Neuronal stem cell (in vitro differentiated cells): Measurements from ENCODE around the gene CC2D2B.
A peak's percentile ranks its signal among the peaks of the same experiment; 100 is the strongest.

Source experiments
- DNase-seq: peaks from one replicate; pipeline ENCODE4 v3.0.0-alpha.2; 2013; ENCODE audit warnings: low spot score
- H2AFZ ChIP-seq: one replicate; pipeline ENCODE4 v1.6.1; 2013; ENCODE audit warnings: mild to moderate bottlenecking, low read length, inconsistent platforms
- H2AK5ac ChIP-seq: 2 replicates; pipeline ENCODE4 v1.6.1; 2013; ENCODE audit warnings: low read depth, mild to moderate bottlenecking, inconsistent platforms, low read length, moderate library complexity, mixed read lengths
- H2BK120ac ChIP-seq: 2 replicates; pipeline ENCODE4 v1.6.1; 2013; ENCODE audit warnings: low read depth, mild to moderate bottlenecking, inconsistent platforms, low read length, moderate library complexity, mixed read lengths
- H2BK12ac ChIP-seq: one replicate; pipeline ENCODE4 v1.6.1; 2013; ENCODE audit warnings: low read length, inconsistent platforms
- H2BK15ac ChIP-seq: 2 replicates; pipeline ENCODE4 v1.6.1; 2013; ENCODE audit warnings: mild to moderate bottlenecking, low read length, inconsistent platforms, mixed read lengths
- H2BK5ac ChIP-seq: one replicate; pipeline ENCODE4 v1.6.1; 2013; ENCODE audit warnings: inconsistent platforms, mild to moderate bottlenecking, low read length, moderate library complexity
- H3K14ac ChIP-seq: one replicate; pipeline ENCODE4 v1.6.1; 2013; ENCODE audit warnings: low read length, inconsistent platforms
- H3K18ac ChIP-seq: 2 replicates; pipeline ENCODE4 v1.6.1; 2013; ENCODE audit warnings: low read length, inconsistent platforms
- H3K23ac ChIP-seq: 2 replicates; pipeline ENCODE4 v1.6.1; 2013; ENCODE audit warnings: low read depth, mild to moderate bottlenecking, mixed read lengths, low read length, inconsistent platforms; ENCODE audit not compliant: poor library complexity
- H3K27ac ChIP-seq: replicated peaks from 3 replicates; pipeline ENCODE4 v1.5.1; 2013; ENCODE audit warnings: low read length, inconsistent platforms
- H3K27me3 ChIP-seq, 3 experiments: 2 replicates each; pipeline ENCODE4 v1.6.1; 2013; ENCODE audit warnings: low read length in 3 of 3, mild to moderate bottlenecking in 2 of 3, inconsistent platforms in 1 of 3, low read depth in 1 of 3, mixed read lengths in 1 of 3, moderate library complexity in 1 of 3; ENCODE audit not compliant: control insufficient read depth in 3 of 3, insufficient read depth in 3 of 3
- H3K36me3 ChIP-seq, 2 donors: replicated peaks in 1 of 2; 2 replicates each; pipeline ENCODE4 v1.6.1; 2013; ENCODE audit warnings: low read length in 2 of 2; ENCODE audit not compliant: control insufficient read depth in 2 of 2, insufficient read depth in 2 of 2
- H3K4ac ChIP-seq: 2 replicates; pipeline ENCODE4 v1.6.1; 2013; ENCODE audit warnings: inconsistent platforms, mild to moderate bottlenecking, low read length, moderate library complexity
- H3K4me1 ChIP-seq, 2 donors: 1 replicate in 1 of 2; 2 replicates in 1 of 2; pipeline ENCODE4 v1.6.1; 2013; ENCODE audit warnings: low read length in 2 of 2, low read depth in 1 of 2; ENCODE audit not compliant: control insufficient read depth in 2 of 2, insufficient read depth in 1 of 2
- H3K4me2 ChIP-seq: one replicate; pipeline ENCODE4 v1.6.1; 2013; ENCODE audit warnings: mild to moderate bottlenecking, low read length, inconsistent platforms; ENCODE audit not compliant: insufficient read depth, poor library complexity, severe bottlenecking
- H3K4me3 ChIP-seq, 2 donors: 2 replicates each; pipeline ENCODE4 v1.5.1; 2013; ENCODE audit warnings: low read length in 2 of 2, mild to moderate bottlenecking in 2 of 2, inconsistent platforms in 1 of 2, moderate library complexity in 1 of 2
- H3K79me1 ChIP-seq: one replicate; pipeline ENCODE4 v1.6.1; 2013; ENCODE audit warnings: low read depth, mild to moderate bottlenecking, inconsistent platforms, low read length, moderate library complexity
- H3K9ac ChIP-seq: one replicate; pipeline ENCODE4 v1.6.1; 2013; ENCODE audit warnings: mild to moderate bottlenecking, low read depth, low read length, inconsistent platforms; ENCODE audit not compliant: poor library complexity
- H3K9me3 ChIP-seq, 2 donors: replicated peaks in 1 of 2; 2 replicates each; pipeline versions ENCODE3 to v1.6.1; 2013; ENCODE audit warnings: low read length in 2 of 2, mild to moderate bottlenecking in 2 of 2, inconsistent platforms in 1 of 2, low read depth in 1 of 2, mixed read lengths in 1 of 2, moderate library complexity in 1 of 2; ENCODE audit not compliant: control insufficient read depth in 2 of 2, insufficient read depth in 1 of 2
- H4K8ac ChIP-seq: one replicate; pipeline ENCODE4 v1.6.1; 2013; ENCODE audit warnings: low read depth, mild to moderate bottlenecking, inconsistent platforms, low read length, moderate library complexity
- H4K91ac ChIP-seq: one replicate; pipeline ENCODE4 v1.6.1; 2013; ENCODE audit warnings: low read length, low read depth, mild to moderate bottlenecking, inconsistent platforms; ENCODE audit not compliant: poor library complexity
- WGBS, 2 donors: extraction: QIAGEN DNeasy Blood & Tissue Kit; methylation state at CpG; one replicate each; pipeline ENCODE4 v1.1.7; 2013; ENCODE audit warnings: missing lambda C conversion rate in 2 of 2, mixed read lengths in 1 of 2; ENCODE audit not compliant: insufficient read length in 2 of 2, insufficient replicate concordance in 1 of 2; ENCODE audit errors: extremely low coverage in 2 of 2; 5-methylcytosine and 5-hydroxymethylcytosine counted together

Gene CC2D2B

GRCh38 chr10:96022739-96023138, 115.0 kb downstream of the CC2D2B start:
- Histone ChIP-seq H2BK5ac (no peak overlapping the region), H2BK12ac (no peak overlapping the region), H3K4ac (no peak overlapping the region), H3K4me2 (no peak overlapping the region), H3K27me3 (peaks cover 0 to 25% (median 0%) of the 10 kb centered on the region in 3 experiments), H3K79me1 (no peaks in the 10 kb centered on the region), H2AFZ (no peak overlapping the region), H3K14ac (no peak overlapping the region), H3K9ac (no peak overlapping the region), H3K9me3 (no peaks in the 10 kb centered on the region), H3K4me1 (no peaks in the 10 kb centered on the region), H3K27ac (no peak overlapping the region), H4K91ac (no peak overlapping the region), H2BK120ac (no peak overlapping the region), H4K8ac (no peak overlapping the region), H3K4me3 (no peak overlapping the region), H3K36me3 (no peaks in the 10 kb centered on the region), H3K23ac (no peak overlapping the region), H2BK15ac (no peak overlapping the region), H3K18ac (no peak overlapping the region), H2AK5ac (no peak overlapping the region)
- DNase-seq = no peak
- no CpG with 5 or more reads among the region's 2 CpGs for WGBS, 2 donors

GRCh38 chr10:96023168-96023567, 115.4 kb downstream of the CC2D2B start:
- no peak overlapping the region for H3K9ac ChIP-seq

GRCh38 chr10:96025566-96025965, 117.8 kb downstream of the CC2D2B start:
- H2BK5ac ChIP-seq = no peak overlapping the region
- no peak overlapping the region for H2AK5ac ChIP-seq
- H3K9me3 ChIP-seq = no peaks in the 10 kb centered on the region
- H3K27ac ChIP-seq = no peak overlapping the region
- H4K91ac ChIP-seq = no peak overlapping the region
- no peak overlapping the region for H3K23ac ChIP-seq
- no peak overlapping the region for H3K14ac ChIP-seq
- H2AFZ ChIP-seq = peak overlapping the region; percentile 11
- no peak overlapping the region for H2BK120ac ChIP-seq
- H3K4me3 ChIP-seq = no peak overlapping the region
- H3K79me1 ChIP-seq = no peaks in the 10 kb centered on the region
- no peak overlapping the region for H2BK12ac ChIP-seq
- no peaks in the 10 kb centered on the region for H3K36me3 ChIP-seq
- no peaks in the 10 kb centered on the region for H3K4me1 ChIP-seq
- no peak for DNase-seq
- H4K8ac ChIP-seq = no peak overlapping the region
- H3K27me3 ChIP-seq = peaks cover 0 to 13% (median 0%) of the 10 kb centered on the region in 3 experiments
- H3K9ac ChIP-seq = no peak overlapping the region
- WGBS, 2 donors = no CpG with 5 or more reads among the region's 3 CpGs
- no peak overlapping the region for H3K4ac ChIP-seq
- H3K18ac ChIP-seq = no peak overlapping the region
- H3K4me2 ChIP-seq = no peak overlapping the region
- no peak overlapping the region for H2BK15ac ChIP-seq

More at GRCh38 chr10:96023168-96023567, 115.4 kb downstream of the CC2D2B start:
- Histone ChIP-seq H2BK12ac (no peak overlapping the region), H3K27me3 (peaks cover 0 to 25% (median 0%) of the 10 kb centered on the region in 3 experiments), H3K23ac (no peak overlapping the region), H3K4me2 (no peak overlapping the region), H2BK120ac (no peak overlapping the region), H3K79me1 (no peaks in the 10 kb centered on the region), H3K36me3 (no peaks in the 10 kb centered on the region), H3K4me3 (no peak overlapping the region), H3K14ac (no peak overlapping the region), H3K4ac (no peak overlapping the region), H2BK5ac (no peak overlapping the region), H4K8ac (no peak overlapping the region), H3K18ac (no peak overlapping the region), H3K4me1 (no peaks in the 10 kb centered on the region), H2AFZ (no peak overlapping the region), H3K27ac (no peak overlapping the region), H2BK15ac (no peak overlapping the region), H2AK5ac (no peak overlapping the region), H3K9me3 (no peaks in the 10 kb centered on the region), H4K91ac (no peak overlapping the region)
- no peak for DNase-seq

DNA sequence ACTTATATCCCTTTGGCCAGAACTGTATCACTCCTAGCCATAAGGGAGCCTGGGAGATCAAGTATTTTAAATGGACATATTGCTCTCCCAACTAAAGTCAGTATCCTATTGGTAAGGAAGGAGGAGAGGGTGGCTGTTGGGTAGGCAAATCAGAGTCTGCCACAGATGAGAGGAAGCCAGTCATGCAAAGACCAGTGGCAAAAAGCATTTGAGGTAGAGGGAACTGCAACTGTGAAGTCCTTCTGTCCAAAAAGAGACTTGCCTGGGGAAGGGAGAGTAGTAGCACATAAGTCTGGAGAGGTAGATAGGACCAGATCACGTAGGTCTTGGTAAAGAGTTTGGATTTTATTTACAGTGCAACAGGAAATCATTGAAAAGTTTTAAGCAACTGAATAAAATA, 126.8 kb downstream of the CC2D2B start:
- H3K23ac ChIP-seq = no peak overlapping the region
- H2BK120ac ChIP-seq = no peak overlapping the region
- H3K4ac ChIP-seq = no peak overlapping the region
- no peak overlapping the region for H2BK15ac ChIP-seq
- peaks cover 0 to 32% (median 0%) of the 10 kb centered on the region in 3 experiments for H3K27me3 ChIP-seq
- no peak overlapping the region for H2BK5ac ChIP-seq
- DNase-seq = no peak
- H3K27ac ChIP-seq = no peak overlapping the region
- no peak overlapping the region for H3K18ac ChIP-seq
- H3K79me1 ChIP-seq = no peaks in the 10 kb centered on the region
- no peak overlapping the region for H2BK12ac ChIP-seq
- no peak overlapping the region for H2AFZ ChIP-seq
- H3K36me3 ChIP-seq = no peaks in the 10 kb centered on the region
- H3K9me3 ChIP-seq = no peaks in the 10 kb centered on the region
- H3K4me1 ChIP-seq = no peaks in the 10 kb centered on the region
- H4K8ac ChIP-seq = no peak overlapping the region
- WGBS, 2 donors = no CpG with 5 or more reads among the region's 1 CpG
- no peak overlapping the region for H3K4me3 ChIP-seq
- no peak overlapping the region for H4K91ac ChIP-seq
- H3K14ac ChIP-seq = no peak overlapping the region
- no peak overlapping the region for H3K4me2 ChIP-seq
- no peak overlapping the region for H3K9ac ChIP-seq
- no peak overlapping the region for H2AK5ac ChIP-seq
